ENCODE measurements around the gene AQP9. TPM values are rescaled to one million over a fixed set of nuclear protein-coding genes. Genes with fewer than 3 reads are reported as not detected.

Gene AQP9
- total RNA-seq, 4 donors from 2014 or later, result 1.8 to 3.9 TPM; not detected in 2

- H3K27ac ChIP-seq, result no peak overlapping the region
These were observed 22.5 kb upstream of the AQP9 start for GRCh38 chr15:58115692-58116091.

GRCh38 chr15:58117619-58118018 lies 20.6 kb upstream of the AQP9 start:
- TF ChIP-seq POLR2A (IDR thresholded peaks at IDR 0.05), result no peak
- TF ChIP-seq, protein P1, sequence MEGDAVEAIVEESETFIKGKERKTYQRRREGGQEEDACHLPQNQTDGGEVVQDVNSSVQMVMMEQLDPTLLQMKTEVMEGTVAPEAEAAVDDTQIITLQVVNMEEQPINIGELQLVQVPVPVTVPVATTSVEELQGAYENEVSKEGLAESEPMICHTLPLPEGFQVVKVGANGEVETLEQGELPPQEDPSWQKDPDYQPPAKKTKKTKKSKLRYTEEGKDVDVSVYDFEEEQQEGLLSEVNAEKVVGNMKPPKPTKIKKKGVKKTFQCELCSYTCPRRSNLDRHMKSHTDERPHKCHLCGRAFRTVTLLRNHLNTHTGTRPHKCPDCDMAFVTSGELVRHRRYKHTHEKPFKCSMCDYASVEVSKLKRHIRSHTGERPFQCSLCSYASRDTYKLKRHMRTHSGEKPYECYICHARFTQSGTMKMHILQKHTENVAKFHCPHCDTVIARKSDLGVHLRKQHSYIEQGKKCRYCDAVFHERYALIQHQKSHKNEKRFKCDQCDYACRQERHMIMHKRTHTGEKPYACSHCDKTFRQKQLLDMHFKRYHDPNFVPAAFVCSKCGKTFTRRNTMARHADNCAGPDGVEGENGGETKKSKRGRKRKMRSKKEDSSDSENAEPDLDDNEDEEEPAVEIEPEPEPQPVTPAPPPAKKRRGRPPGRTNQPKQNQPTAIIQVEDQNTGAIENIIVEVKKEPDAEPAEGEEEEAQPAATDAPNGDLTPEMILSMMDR (IDR thresholded peaks at IDR 0.05), result no peak
- no peak for TF ChIP-seq EP300 (IDR thresholded peaks at IDR 0.05)
- WGBS, 2 donors, result 82 to 83% methylated on average over 1 of the region's 1 CpG
- Histone ChIP-seq H3K27me3 (no peaks in the 10 kb centered on the region), H3K36me3 (no peaks in the 10 kb centered on the region), H3K4me3 (no peak overlapping the region), H3K27ac (no peak overlapping the region), H3K4me1 (no peaks in the 10 kb centered on the region), H3K9me3 (no peaks in the 10 kb centered on the region)
- no peak for DNase-seq (ENCODE audit: low spot score in 2 of 2)

More at GRCh38 chr15:58115692-58116091, 22.5 kb upstream of the AQP9 start:
- H3K27me3 ChIP-seq, result no peaks in the 10 kb centered on the region
- no peak for TF ChIP-seq EP300 (IDR thresholded peaks at IDR 0.05)
- TF ChIP-seq, protein P1 (IDR thresholded peaks at IDR 0.05), result peak in 1 of 5 experiments; percentile 9
- DNase-seq (ENCODE audit: low spot score in 2 of 2), result no peak
- WGBS, 2 donors, result 59 to 85% methylated on average over 1 of the region's 1 CpG
- no peaks in the 10 kb centered on the region for H3K9me3 ChIP-seq
- H3K4me1 ChIP-seq, result no peaks in the 10 kb centered on the region
- H3K36me3 ChIP-seq, result no peaks in the 10 kb centered on the region
- H3K4me3 ChIP-seq, result no peak overlapping the region

DNA sequence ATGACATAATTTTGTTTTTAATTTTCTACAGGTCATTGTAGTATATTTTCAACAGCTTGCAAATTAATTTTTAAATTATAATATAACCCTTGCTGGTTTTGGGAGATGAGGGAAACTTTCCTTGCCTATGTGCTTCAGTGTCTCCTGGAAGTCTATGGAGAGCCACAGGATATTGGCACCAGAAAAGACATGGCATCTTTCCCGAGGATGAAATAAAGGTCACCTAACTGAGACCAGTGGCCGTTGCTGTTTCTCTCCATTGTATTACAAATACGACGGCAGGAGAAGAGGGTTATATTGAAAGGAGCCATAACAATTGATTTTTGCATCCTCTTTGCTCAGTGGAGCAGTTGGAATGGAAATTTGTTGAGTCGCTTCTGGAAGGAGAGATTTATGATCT lies 19.9 kb upstream of the AQP9 start:
- Histone ChIP-seq H3K36me3 (no peaks in the 10 kb centered on the region), H3K27ac (no peak overlapping the region), H3K4me1 (no peaks in the 10 kb centered on the region), H3K9me3 (no peaks in the 10 kb centered on the region), H3K4me3 (no peak overlapping the region), H3K27me3 (no peaks in the 10 kb centered on the region)
- no peak for DNase-seq (ENCODE audit: low spot score in 2 of 2)
- WGBS, 2 donors, result 70 to 76% methylated on average over 5 of the region's 5 CpGs
- TF ChIP-seq POLR2A (IDR thresholded peaks at IDR 0.05) (no peak), EP300 (IDR thresholded peaks at IDR 0.05) (no peak)
- TF ChIP-seq, protein P1 (IDR thresholded peaks at IDR 0.05), result no peak

- H3K4me3 ChIP-seq, result no peak overlapping the region
- TF ChIP-seq EP300 (IDR thresholded peaks at IDR 0.05), result no peak
- TF ChIP-seq POLR2A (IDR thresholded peaks at IDR 0.05), result no peak
- TF ChIP-seq, protein P1 (IDR thresholded peaks at IDR 0.05), result no peak
- 86 to 95% methylated on average over 1 of the region's 1 CpG for WGBS, 2 donors
- H3K36me3 ChIP-seq, result no peaks in the 10 kb centered on the region
- no peak for DNase-seq (ENCODE audit: low spot score in 2 of 2)
- H3K27me3 ChIP-seq, result no peaks in the 10 kb centered on the region
- H3K9me3 ChIP-seq, result no peaks in the 10 kb centered on the region
- H3K27ac ChIP-seq, result no peak overlapping the region
- no peaks in the 10 kb centered on the region for H3K4me1 ChIP-seq
These were observed 19.2 kb upstream of the AQP9 start for GRCh38 chr15:58119016-58119415.

- Histone ChIP-seq H3K27me3 (no peaks in the 10 kb centered on the region), H3K4me1 (no peaks in the 10 kb centered on the region), H3K4me3 (no peak overlapping the region), H3K9me3 (peaks cover 0 to 13% (median 0%) of the 10 kb centered on the region in 4 donors), H3K27ac (no peak overlapping the region), H3K36me3 (no peaks in the 10 kb centered on the region)
- whole genome bisulfite sequencing, 2 donors, result 92 to 100% methylated on average over 1 of the region's 1 CpG
- DNase-seq (ENCODE audit: low spot score in 2 of 2), result no peak
- TF ChIP-seq POLR2A (IDR thresholded peaks at IDR 0.05) (no peak), EP300 (IDR thresholded peaks at IDR 0.05) (no peak)
- TF ChIP-seq, protein P1 (IDR thresholded peaks at IDR 0.05), result no peak
These were observed 13.6 kb upstream of the AQP9 start for GRCh38 chr15:58124585-58124984.

Measured in tibial nerve (tissue), 4 donors.